A673 (cell line): Measurements from ENCODE around the gene ATP1B2. TPM values are rescaled to one million over a fixed set of nuclear protein-coding genes. Genes with fewer than 3 reads are reported as not detected.

ENCODE experiments used
- BruUV-seq: library from RNA; stranded (reverse); fragments of 400-500 nt; replicated peaks from 2 replicates; lab custom pipeline; 2021; lab: Mats Ljungman, UMichigan
- CTCF ChIA-PET: fragments of 300-600 bp; sonication (Branson Sonifier 250); formaldehyde crosslinking; loops from one replicate; lab custom pipeline; 2022; ENCODE audit warnings: antibody characterized with exemption; lab: Charles Lee
- POLR2A ChIA-PET: fragments of 300-600 bp; sonication (Branson Sonifier 250); formaldehyde crosslinking; loops from one replicate; lab custom pipeline; 2022; ENCODE audit warnings: antibody characterized with exemption; ENCODE audit not compliant: low non-redundant PET; lab: Charles Lee
- DNase-seq: peaks from one replicate; pipeline ENCODE4 v3.0.0-alpha.2; 2015; ENCODE audit warnings: low spot score
- H3K27ac ChIP-seq: fragments of 200-600 bp; sonication (generic); 2 replicates; pipeline ENCODE4 v1.5.1; 2016; ENCODE audit warnings: mixed run types, low read depth, mild to moderate bottlenecking, mixed read lengths, antibody characterized with exemption, low read length; ENCODE audit not compliant: poor library complexity, severe bottlenecking
- H3K27me3 ChIP-seq: fragments of 200-600 bp; sonication (generic); replicated peaks from 2 replicates; pipeline ENCODE4 v1.6.1; 2017; ENCODE audit warnings: mixed run types, low read depth, mild to moderate bottlenecking, mixed read lengths, antibody characterized with exemption, low read length; ENCODE audit not compliant: insufficient read depth, poor library complexity
- H3K36me3 ChIP-seq: fragments of 200-600 bp; sonication (generic); 2 replicates; pipeline ENCODE4 v1.6.1; 2016; ENCODE audit warnings: mixed run types, mild to moderate bottlenecking, mixed read lengths, antibody characterized with exemption, low read length; ENCODE audit not compliant: insufficient read depth, poor library complexity, severe bottlenecking
- H3K4me1 ChIP-seq: fragments of 200-600 bp; sonication (generic); 2 replicates; pipeline ENCODE4 v1.6.1; 2017; ENCODE audit warnings: mixed run types, mild to moderate bottlenecking, mixed read lengths, antibody characterized with exemption, low read length; ENCODE audit not compliant: insufficient read depth, poor library complexity, severe bottlenecking
- H3K4me3 ChIP-seq: fragments of 200-600 bp; sonication (generic); 2 replicates; pipeline ENCODE4 v1.5.1; 2016; ENCODE audit warnings: low read depth, mixed run types, mild to moderate bottlenecking, mixed read lengths, low read length; ENCODE audit not compliant: poor library complexity, severe bottlenecking
- H3K9me3 ChIP-seq: fragments of 200-600 bp; sonication (generic); 2 replicates; pipeline ENCODE4 v1.6.1; 2016; ENCODE audit warnings: mixed run types, low read depth, mild to moderate bottlenecking, mixed read lengths, antibody characterized with exemption, low read length; ENCODE audit not compliant: poor library complexity, severe bottlenecking
- EZH2 ChIP-seq: fragments of 200-600 bp; sonication (generic); IDR thresholded peaks from 2 replicates; pipeline ENCODE4 v1.6.1; 2017; ENCODE audit warnings: borderline replicate concordance, low read depth, mild to moderate bottlenecking, mixed read lengths, antibody characterized with exemption, low read length; ENCODE audit not compliant: poor library complexity, severe bottlenecking
- intact Hi-C: fragments of 100-400 bp; cut with micrococcal nuclease; formaldehyde crosslinking; loops from one replicate; pipeline ENCODE4 v1.10.0; 2022; ENCODE audit not compliant: unreplicated experiment
- total RNA-seq: library from RNA; stranded (reverse); gene quantifications from 2 replicates; pipeline ENCODE4 v1.2.3, GENCODE V29; 2021
- TF ChIP-seq, protein P1 (sequence below): fragments of 300-800, 200-600 bp; sonication (generic); conservative IDR thresholded peaks from 2 replicates; pipeline ENCODE4 v1.5.1; 2017; ENCODE audit warnings: low read depth, mild to moderate bottlenecking, antibody characterized with exemption, low read length, moderate library complexity, mixed read lengths

ATP1B2 gene
- total RNA-seq, 1 experiment from 2014 or later = 3.5 TPM

DNA sequence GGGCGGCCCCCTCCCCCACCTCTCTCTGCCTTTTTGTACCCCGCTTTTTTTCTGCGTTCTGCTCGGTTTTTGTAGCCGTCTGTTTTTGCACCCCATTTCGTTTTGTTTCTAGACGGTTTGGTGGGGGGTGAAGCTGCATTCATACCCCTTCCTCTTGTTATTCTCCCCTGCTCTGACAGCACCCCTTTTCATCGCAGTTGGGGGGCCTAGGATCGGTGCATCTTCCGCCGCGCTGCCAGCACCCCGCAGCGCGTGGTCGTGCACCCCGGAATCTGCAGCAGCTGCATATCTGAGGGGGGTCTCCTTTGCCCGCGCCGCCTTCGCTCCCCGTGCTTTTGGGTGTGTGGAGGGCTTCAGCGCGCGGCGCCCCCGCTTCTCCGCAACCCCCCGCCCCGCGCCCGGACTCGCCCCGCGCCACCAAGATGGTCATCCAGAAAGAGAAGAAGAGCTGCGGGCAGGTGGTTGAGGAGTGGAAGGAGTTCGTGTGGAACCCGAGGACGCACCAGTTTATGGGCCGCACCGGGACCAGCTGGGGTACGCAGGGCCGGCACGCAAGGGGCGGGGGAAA is 455 bp downstream of the ATP1B2 start:
- CTCF ChIA-PET = interaction anchor here (0.6 to 1.3 kb wide), 2 partner anchors 22 to 104 kb away, joined by 4 to 7 read pairs; no protein-coding TSS in a partner anchor
- POLR2A ChIA-PET = interaction anchor here (0.6 to 1.1 kb wide), 2 partner anchors 71 to 206 kb away, joined by 4 to 5 read pairs; partner anchors contain the start of gene NAA38
- no peak overlapping the region for H3K27ac ChIP-seq
- H3K27me3 ChIP-seq = peaks cover 14% of the 10 kb centered on the region
- H3K4me1 ChIP-seq = no peaks in the 10 kb centered on the region
- no peak for DNase-seq
- TF ChIP-seq, protein P1, sequence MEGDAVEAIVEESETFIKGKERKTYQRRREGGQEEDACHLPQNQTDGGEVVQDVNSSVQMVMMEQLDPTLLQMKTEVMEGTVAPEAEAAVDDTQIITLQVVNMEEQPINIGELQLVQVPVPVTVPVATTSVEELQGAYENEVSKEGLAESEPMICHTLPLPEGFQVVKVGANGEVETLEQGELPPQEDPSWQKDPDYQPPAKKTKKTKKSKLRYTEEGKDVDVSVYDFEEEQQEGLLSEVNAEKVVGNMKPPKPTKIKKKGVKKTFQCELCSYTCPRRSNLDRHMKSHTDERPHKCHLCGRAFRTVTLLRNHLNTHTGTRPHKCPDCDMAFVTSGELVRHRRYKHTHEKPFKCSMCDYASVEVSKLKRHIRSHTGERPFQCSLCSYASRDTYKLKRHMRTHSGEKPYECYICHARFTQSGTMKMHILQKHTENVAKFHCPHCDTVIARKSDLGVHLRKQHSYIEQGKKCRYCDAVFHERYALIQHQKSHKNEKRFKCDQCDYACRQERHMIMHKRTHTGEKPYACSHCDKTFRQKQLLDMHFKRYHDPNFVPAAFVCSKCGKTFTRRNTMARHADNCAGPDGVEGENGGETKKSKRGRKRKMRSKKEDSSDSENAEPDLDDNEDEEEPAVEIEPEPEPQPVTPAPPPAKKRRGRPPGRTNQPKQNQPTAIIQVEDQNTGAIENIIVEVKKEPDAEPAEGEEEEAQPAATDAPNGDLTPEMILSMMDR = no peak
- TF ChIP-seq EZH2 = no peak
- intact Hi-C loops = no loop called here
- peak overlapping the region; percentile 66 for H3K4me3 ChIP-seq
- H3K9me3 ChIP-seq = no peaks in the 10 kb centered on the region
- H3K36me3 ChIP-seq = no peaks in the 10 kb centered on the region
- no TSS peak for BruUV-seq

GRCh38 chr17:7651665-7652387 is 1.1 kb downstream of the ATP1B2 start:
- peaks cover 14% of the 10 kb centered on the region for H3K27me3 ChIP-seq
- TF ChIP-seq, protein P1 = no peak
- TF ChIP-seq EZH2 = no peak
- intact Hi-C loops = no loop called here
- no peak for DNase-seq
- POLR2A ChIA-PET = interaction anchor here (0.6 kb wide), 1 partner anchor 71 kb away, joined by 5 read pairs; no protein-coding TSS in a partner anchor
- no peak overlapping the region for H3K27ac ChIP-seq
- H3K9me3 ChIP-seq = no peaks in the 10 kb centered on the region
- BruUV-seq = no TSS peak
- no peaks in the 10 kb centered on the region for H3K36me3 ChIP-seq
- H3K4me1 ChIP-seq = no peaks in the 10 kb centered on the region
- CTCF ChIA-PET = interaction anchor here (0.6 to 1.3 kb wide), 2 partner anchors 21 to 36 kb away, joined by 4 read pairs; partner anchors contain the start of gene TP53
- H3K4me3 ChIP-seq = peak overlapping the region; percentile 66

DNA sequence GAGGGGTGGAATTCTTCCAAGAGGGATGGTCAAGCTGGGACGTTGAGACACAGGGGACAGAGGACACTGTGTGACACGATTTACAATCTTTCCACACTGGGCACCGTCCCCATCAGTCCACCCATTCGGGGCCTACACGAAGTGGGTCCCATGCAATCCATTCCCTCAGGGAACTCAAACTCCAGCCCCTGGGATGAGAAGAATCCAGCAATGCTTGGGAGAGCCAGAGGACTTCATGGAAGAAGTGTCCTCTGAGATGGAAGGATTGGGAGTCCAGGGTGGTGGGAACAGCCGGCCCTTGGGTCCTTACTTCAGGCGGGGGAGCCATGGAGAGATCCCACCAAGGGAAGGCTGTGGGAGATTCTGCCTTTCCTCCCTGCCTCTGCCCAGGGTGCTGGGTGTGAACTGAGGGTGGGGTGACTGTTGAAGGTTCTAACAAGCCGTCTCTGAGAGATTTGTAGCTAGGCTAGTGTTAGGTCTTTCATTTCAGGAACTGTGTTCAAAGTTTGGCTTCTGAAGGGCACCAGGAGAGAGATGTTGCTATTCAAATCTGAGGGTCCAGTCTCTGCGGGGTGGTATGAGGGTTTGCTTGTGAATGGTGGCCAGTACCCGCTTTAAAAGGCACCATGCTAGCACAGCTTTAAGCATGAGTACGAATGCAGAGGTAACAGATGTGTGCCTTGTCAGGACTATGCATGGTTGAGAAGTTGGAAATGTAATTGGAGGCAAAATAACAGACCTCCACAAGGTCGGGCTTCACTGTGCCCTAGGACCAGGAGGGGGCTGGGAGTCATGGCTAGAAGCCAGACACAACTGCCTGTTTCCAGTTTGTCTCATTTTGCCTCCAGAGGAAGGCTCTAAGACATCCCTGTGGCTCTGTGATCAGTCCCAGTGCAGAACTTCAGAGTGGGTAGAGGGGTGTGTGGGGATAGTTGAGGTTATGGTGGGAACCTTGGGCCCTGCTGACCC is 1.9 kb downstream of the ATP1B2 start:
- intact Hi-C loops = no loop called here
- no TSS peak for BruUV-seq
- ChIA-PET CTCF (interaction anchor here (0.6 kb wide), 1 partner anchor 35 kb away, joined by 4 read pairs; the partner anchor contains the start of gene TP53), POLR2A (no interaction called here)
- Histone ChIP-seq H3K4me1 (no peaks in the 10 kb centered on the region), H3K4me3 (no peak overlapping the region), H3K27me3 (peaks cover 14% of the 10 kb centered on the region), H3K27ac (no peak overlapping the region), H3K36me3 (no peaks in the 10 kb centered on the region), H3K9me3 (no peaks in the 10 kb centered on the region)
- no peak for DNase-seq
- no peak for TF ChIP-seq EZH2
- TF ChIP-seq, protein P1 = no peak
